IgD-negative memory B cell (primary cell): ENCODE data around the gene FOXI3. TPM values are rescaled to one million over a fixed set of nuclear protein-coding genes. Genes with fewer than 3 reads are reported as not detected.

Experiments
- H3K27ac Mint-ChIP-seq, 3 donors: one replicate each; pipeline ENCODE4 v1.8.0; 2020 to 2022; ENCODE audit warnings: mild to moderate bottlenecking in 3 of 3, mixed read lengths in 3 of 3, moderate library complexity in 1 of 3
- H3K27me3 Mint-ChIP-seq: one replicate; pipeline ENCODE4 v1.8.0; 2021; ENCODE audit warnings: mixed read lengths
- H3K36me3 Mint-ChIP-seq: one replicate; pipeline ENCODE4 v1.8.0; 2020; ENCODE audit warnings: mild to moderate bottlenecking, mixed read lengths
- H3K4me1 Mint-ChIP-seq, 3 donors: one replicate each; pipeline ENCODE4 v1.8.0; 2020 to 2022; ENCODE audit warnings: mixed read lengths in 3 of 3, mild to moderate bottlenecking in 1 of 3
- H3K4me3 Mint-ChIP-seq, 4 donors: one replicate each; pipeline ENCODE4 v1.8.0; 2020 to 2022; ENCODE audit warnings: mild to moderate bottlenecking in 4 of 4, mixed read lengths in 4 of 4, moderate library complexity in 3 of 4
- H3K9me3 Mint-ChIP-seq, 3 donors: one replicate each; pipeline ENCODE4 v1.8.0; 2020 to 2021; ENCODE audit warnings: mixed read lengths in 3 of 3, mild to moderate bottlenecking in 1 of 3
- polyA plus RNA-seq: library from polyadenylated mRNA; unstranded; fragments of 300-500 nt; fragmentation: Illumina TruSeq; gene quantifications from one replicate; pipeline ENCODE4 v1.2.3, GENCODE V29; 2021

The FOXI3 gene
- not detected for polyA plus RNA-seq

DNA sequence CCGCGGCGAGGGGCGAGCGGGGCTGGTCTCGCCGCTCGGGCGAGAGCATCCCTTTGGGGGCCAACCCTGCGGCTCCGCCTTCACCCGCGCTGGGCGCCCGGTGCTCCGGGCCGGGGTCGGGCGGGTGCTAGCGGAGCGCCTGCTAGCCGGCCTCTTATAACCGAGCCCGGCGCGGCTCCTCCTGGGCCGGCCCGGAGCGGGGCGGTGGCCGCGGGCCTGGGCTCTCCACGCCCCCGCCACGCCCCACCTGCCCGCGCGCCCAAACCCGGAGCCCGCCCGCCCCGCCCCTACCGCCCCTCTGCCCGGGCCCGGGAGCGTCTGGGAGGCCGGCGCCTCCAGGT lies at the start of gene FOXI3:
TSS of gene FOXI3 (minus strand) at position 129 of the 341 bp plus-strand sequence. CDS start 158 bp downstream, outside the sequence.
- peaks cover 0 to 3% (median 0%) of the 10 kb centered on the region in 3 donors for H3K9me3 Mint-ChIP-seq
- H3K36me3 Mint-ChIP-seq = no peaks in the 10 kb centered on the region
- peaks cover 0 to 7% (median 7%) of the 10 kb centered on the region in 3 donors for H3K4me1 Mint-ChIP-seq
- peaks cover 41% of the 10 kb centered on the region for H3K27me3 Mint-ChIP-seq
- peak within 1 kb of the TSS; percentile 77 to 95 (median 90) for H3K4me3 Mint-ChIP-seq
- peak within 1 kb of the TSS in 2 of 3 donors; percentile 41 to 42 for H3K27ac Mint-ChIP-seq

DNA sequence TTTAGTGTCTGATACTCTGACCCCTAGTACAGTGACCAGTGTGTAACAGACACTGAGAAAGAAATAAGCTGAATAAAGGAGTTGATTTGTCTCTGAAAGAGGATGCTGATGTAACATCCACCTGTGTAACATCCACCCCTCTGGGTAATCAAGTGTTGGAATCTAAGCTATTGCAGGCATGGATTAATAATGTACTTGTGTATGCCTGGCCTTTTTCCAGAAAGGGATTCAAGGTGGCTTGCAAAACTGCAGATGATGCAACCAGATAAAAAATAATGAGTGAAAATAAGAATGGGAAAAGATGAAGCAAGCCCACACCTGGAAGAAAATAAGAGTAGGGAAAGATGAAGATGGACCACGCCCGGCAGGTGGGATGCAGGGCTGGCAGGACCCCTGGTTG lies 48.2 kb upstream of the FOXI3 start:
- H3K4me3 Mint-ChIP-seq = no peak overlapping the region
- peaks cover 6% of the 10 kb centered on the region for H3K36me3 Mint-ChIP-seq
- no peaks in the 10 kb centered on the region for H3K4me1 Mint-ChIP-seq
- peaks cover 7% of the 10 kb centered on the region for H3K27me3 Mint-ChIP-seq
- peaks cover 2 to 6% (median 5%) of the 10 kb centered on the region in 3 donors for H3K9me3 Mint-ChIP-seq
- no peak overlapping the region for H3K27ac Mint-ChIP-seq

DNA sequence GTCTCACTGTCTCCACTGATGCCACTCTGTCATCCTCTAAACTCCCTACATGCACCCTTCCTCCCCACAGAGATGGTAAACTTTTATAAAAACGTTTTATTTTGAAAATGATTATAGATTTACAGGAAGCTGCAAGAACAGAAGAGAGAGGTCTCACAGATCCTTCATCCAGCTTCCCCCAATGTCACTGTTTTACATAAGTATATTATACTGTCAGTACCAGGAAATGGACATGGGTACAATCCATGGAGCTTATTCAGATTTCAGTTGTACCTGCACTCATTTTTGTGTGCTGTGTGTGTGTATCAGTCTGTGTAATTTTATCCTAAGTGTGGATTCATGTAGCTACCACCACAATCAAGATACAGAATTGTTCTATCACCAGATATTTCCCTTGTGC lies 46.7 kb upstream of the FOXI3 start:
- no peaks in the 10 kb centered on the region for H3K4me1 Mint-ChIP-seq
- no peak overlapping the region for H3K4me3 Mint-ChIP-seq
- peaks cover 11% of the 10 kb centered on the region for H3K27me3 Mint-ChIP-seq
- H3K36me3 Mint-ChIP-seq = peaks cover 6% of the 10 kb centered on the region
- H3K9me3 Mint-ChIP-seq = peaks cover 2 to 6% (median 5%) of the 10 kb centered on the region in 3 donors
- H3K27ac Mint-ChIP-seq = no peak overlapping the region

DNA sequence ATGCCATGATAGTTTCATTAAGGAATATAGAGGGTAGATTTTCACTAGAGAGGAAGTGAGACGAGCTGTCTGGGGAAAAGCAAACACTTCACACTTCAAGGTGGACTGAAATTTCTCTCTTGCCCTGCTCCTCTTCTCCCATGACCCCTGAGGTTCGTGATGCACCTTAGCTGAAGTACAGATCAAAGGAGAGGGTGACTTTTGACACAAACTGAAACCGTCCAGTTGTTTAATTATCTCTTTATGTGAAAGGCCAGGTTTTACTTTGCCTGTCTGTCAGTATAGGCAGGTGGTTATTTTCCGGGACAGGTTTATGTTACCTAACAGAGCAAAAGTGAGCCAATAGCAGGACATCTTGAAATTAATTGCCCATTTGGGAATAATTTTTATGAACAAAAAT lies 41.0 kb upstream of the FOXI3 start:
- Mint-ChIP-seq H3K27ac (no peak overlapping the region), H3K9me3 (no peaks in the 10 kb centered on the region), H3K4me1 (no peaks in the 10 kb centered on the region), H3K4me3 (no peak overlapping the region), H3K36me3 (peaks cover 2% of the 10 kb centered on the region), H3K27me3 (peaks cover 10% of the 10 kb centered on the region)

DNA sequence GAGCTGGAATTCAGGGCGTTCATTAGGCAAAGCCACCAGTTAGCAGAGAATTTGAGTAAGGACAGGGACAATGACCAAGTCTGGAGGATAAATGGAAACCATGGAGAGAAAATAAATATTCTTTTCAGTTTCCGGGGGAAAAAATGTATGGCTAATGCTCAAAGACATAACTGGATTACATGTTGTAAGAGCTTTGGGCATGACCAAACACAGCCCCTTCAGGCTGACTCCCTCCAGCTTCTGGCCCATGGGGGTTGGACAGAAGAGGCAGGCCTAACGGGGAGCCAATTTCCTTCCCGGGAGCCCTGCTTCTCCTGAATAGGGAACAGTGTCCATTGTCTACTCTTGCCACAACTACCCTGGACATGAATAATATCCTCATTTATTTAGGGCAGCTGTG lies 39.5 kb upstream of the FOXI3 start:
- no peak overlapping the region for H3K4me3 Mint-ChIP-seq
- peaks cover 10% of the 10 kb centered on the region for H3K27me3 Mint-ChIP-seq
- no peak overlapping the region for H3K27ac Mint-ChIP-seq
- peaks cover 2% of the 10 kb centered on the region for H3K36me3 Mint-ChIP-seq
- H3K9me3 Mint-ChIP-seq = no peaks in the 10 kb centered on the region
- no peaks in the 10 kb centered on the region for H3K4me1 Mint-ChIP-seq

DNA sequence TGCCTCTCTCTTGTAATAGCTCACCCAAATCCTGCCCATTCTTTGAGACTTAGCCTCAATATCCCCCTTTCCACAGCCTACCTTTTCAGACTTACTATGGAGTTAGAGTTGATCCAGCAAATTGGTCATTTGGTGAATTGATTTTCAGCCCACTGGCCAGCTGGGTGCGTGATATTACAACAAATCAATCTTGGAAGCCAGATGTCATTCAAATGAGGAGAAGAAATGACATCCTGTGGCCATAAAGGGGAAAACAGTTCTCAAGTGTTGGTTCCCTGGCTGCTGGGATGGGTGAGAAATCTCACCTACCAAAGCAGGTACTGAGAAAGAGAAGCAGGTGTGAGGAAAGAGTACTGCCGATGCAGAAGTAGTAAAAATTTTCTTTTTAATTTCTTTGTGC lies 36.7 kb upstream of the FOXI3 start:
- H3K27me3 Mint-ChIP-seq = peaks cover 4% of the 10 kb centered on the region
- no peaks in the 10 kb centered on the region for H3K4me1 Mint-ChIP-seq

DNA sequence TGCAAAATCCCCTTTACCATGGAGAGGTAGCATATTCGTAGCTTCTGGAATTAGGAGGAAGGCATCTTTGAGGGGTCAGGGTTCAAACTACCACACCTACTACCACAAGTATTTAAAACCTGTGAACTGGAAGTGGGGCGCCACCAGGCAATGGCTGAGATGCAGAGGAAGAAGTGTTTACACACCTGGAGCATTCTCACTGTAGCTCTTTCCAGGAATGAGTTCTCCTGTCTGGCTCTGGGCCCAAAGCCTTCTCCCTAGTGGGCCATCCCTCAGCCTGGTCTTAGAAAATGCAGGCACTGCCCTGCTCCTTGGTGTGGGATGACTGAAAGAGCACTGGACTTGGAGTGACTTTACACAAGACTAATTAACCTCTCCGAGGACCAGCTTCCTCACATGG lies 30.7 kb upstream of the FOXI3 start:
- Mint-ChIP-seq H3K36me3 (no peaks in the 10 kb centered on the region), H3K4me3 (no peak overlapping the region), H3K4me1 (no peaks in the 10 kb centered on the region), H3K27me3 (peaks cover 1% of the 10 kb centered on the region), H3K27ac (no peak overlapping the region), H3K9me3 (no peaks in the 10 kb centered on the region)

More for the DNA sequence above, 36.7 kb upstream of the FOXI3 start:
- H3K9me3 Mint-ChIP-seq = no peaks in the 10 kb centered on the region
- no peak overlapping the region for H3K4me3 Mint-ChIP-seq
- H3K27ac Mint-ChIP-seq = no peak overlapping the region
- H3K36me3 Mint-ChIP-seq = peaks cover 2% of the 10 kb centered on the region

DNA sequence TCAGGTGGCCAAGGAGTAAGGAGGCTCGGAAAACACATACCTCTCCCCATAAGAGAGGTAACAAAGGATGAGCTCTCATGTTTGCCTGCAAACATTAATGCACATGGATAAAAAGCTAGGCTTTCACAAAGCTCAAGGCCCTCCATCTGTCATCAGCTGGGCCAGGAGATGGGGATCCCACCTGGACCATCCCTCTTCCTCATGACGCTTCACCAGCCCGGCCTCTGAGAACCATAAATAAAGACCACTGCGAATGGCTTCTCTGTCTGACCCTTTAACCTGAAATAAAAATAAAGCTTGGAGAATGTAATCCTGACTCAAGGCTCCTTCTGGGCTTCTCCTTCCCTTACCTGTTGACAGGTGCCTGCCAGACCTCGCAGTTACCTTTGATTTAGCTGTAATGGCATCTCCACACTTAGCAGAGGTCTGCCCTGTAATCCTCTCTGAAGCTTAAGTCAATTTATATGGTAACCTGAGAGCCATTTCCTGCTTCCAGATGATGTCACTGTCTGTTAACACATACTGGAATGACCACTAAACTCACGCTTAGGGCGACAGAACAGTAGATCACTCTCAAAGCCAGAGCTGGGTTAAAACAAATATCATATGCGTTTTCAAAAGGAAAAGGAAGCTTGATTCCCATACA lies 29.3 kb upstream of the FOXI3 start:
- Mint-ChIP-seq H3K27me3 (peaks cover 1% of the 10 kb centered on the region), H3K27ac (no peak overlapping the region), H3K36me3 (no peaks in the 10 kb centered on the region), H3K9me3 (no peaks in the 10 kb centered on the region), H3K4me3 (no peak overlapping the region), H3K4me1 (no peaks in the 10 kb centered on the region)

DNA sequence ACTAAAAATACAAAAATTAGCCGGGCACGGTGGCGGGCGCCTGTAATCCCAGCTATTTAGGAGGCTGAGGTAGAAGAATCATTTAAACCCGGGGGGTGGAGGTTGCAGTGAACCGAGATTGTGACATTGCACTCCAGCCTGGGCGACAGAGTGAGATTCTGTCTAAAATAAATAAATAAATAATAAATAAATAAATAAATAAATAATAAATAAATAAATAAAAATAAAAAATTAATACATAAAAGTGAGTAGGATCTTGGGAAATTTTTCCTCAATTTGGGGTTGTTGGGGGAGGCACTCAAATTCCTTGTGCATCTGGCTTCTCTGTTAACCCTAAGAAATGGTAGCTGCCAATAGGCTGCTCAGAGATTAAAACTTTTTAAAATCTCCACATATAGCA lies 20.3 kb upstream of the FOXI3 start:
- peaks cover 0 to 2% (median 2%) of the 10 kb centered on the region in 3 donors for H3K9me3 Mint-ChIP-seq
- no peak overlapping the region for H3K27ac Mint-ChIP-seq
- H3K27me3 Mint-ChIP-seq = peaks cover 5% of the 10 kb centered on the region
- H3K4me1 Mint-ChIP-seq = no peaks in the 10 kb centered on the region
- no peak overlapping the region for H3K4me3 Mint-ChIP-seq
- no peaks in the 10 kb centered on the region for H3K36me3 Mint-ChIP-seq

DNA sequence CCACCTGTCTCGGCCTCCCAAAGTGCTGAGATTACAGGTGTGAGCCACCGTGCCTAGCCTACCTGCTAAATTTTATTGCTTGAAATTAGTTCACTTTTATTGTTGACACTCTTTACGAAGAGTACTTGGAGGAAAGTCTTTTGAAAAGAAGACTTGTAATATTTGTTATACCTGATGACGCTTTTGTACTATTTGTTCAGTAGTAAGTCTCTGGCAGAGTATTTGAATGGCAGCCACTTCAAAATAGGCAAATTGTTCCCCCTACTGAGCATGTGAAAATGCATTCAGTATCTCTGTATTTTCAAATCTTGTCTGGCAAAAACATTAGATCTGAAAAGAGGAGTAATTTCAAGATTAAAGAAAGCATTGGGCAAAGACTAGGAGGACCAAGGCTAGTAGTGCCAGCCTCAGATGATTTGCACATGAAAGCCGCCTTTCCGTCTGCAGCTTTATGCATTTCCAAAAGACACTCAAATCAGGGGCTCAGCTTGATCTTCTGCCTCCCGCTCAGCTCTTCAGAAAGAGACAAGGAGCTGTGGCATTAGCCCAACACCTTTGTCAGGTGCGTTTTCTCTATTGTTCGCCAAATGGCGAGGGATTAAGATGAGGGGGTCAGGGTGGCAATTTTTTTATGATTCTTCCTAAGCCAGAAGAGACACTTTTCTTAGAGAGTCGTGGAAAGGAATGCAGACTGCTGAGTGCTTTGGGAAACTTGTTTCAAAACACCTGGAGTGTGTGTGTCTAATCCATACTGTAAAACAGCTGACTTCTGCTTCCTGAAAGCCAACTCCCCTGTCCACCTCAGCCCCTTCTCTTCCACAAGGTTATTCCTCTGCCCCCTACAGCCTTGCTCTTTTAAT lies 18.8 kb upstream of the FOXI3 start:
- Mint-ChIP-seq H3K9me3 (peaks cover 0 to 2% (median 2%) of the 10 kb centered on the region in 3 donors), H3K4me1 (no peaks in the 10 kb centered on the region), H3K27me3 (peaks cover 5% of the 10 kb centered on the region), H3K27ac (no peak overlapping the region), H3K36me3 (no peaks in the 10 kb centered on the region), H3K4me3 (no peak overlapping the region)

DNA sequence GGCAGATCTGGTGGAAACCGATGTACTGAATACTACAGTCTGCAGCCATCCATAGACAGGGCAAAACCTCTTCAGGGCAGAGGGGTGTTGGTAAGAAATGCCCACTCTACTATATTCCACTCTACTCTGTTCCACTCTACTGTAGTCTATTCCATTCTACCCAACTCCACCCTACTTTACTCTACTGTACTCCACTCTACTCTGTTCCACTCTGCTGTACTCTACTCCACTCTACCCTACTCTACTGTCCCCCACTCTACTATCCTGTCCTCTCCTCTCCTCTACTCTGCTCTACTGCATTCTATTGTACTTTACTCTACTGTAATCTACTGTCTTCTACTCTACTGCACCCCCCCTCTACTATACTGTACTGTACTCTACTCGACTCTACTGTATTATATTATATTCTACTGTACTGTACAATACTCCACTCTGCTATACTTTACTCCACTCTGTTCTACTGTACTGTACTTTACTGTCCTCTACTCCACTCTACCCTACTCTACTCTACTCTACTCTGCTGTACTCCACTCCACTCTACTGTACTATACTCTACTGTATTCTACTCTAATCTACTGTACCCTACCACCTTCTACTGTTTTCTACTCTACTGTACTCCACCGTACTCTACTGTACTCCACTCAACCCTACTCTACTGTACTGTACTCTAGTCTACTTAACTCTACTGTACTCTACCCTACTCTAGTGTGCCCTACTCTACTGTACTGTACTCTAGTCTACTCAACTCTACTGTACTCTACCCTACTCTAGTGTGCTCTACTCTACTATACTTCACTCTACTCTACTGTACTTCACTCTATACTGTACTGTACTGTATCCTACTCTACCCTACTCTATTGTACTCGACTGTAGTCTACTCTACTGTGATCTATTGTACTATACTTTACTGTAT lies 17.0 kb upstream of the FOXI3 start:
- Mint-ChIP-seq H3K4me3 (no peak overlapping the region), H3K9me3 (peaks cover 0 to 2% (median 0%) of the 10 kb centered on the region in 3 donors), H3K27ac (no peak overlapping the region), H3K4me1 (no peaks in the 10 kb centered on the region), H3K36me3 (no peaks in the 10 kb centered on the region), H3K27me3 (peaks cover 3% of the 10 kb centered on the region)

DNA sequence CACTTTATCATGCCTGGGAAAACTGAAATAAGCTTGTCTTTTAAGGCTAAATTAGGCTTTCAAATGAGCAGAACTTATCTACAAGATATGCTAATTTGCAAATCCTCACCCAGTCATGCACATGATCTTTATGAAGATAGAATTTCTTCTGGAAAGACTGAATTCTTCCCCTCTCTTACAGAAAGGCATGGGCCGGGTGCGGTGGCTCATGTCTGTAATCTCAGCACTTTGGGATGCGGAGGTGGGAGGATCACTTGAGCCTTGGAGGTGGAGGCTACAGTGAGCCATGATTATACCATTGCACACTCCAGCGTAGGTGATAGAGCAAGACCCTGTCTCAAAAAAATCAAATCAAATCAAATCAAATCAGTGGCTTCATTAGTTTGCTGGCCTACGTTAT lies 11.7 kb upstream of the FOXI3 start:
- H3K36me3 Mint-ChIP-seq = no peaks in the 10 kb centered on the region
- no peak overlapping the region for H3K4me3 Mint-ChIP-seq
- H3K4me1 Mint-ChIP-seq = no peaks in the 10 kb centered on the region
- H3K27me3 Mint-ChIP-seq = peaks cover under 1% of the 10 kb centered on the region
- no peak overlapping the region for H3K27ac Mint-ChIP-seq
- H3K9me3 Mint-ChIP-seq = no peaks in the 10 kb centered on the region

DNA sequence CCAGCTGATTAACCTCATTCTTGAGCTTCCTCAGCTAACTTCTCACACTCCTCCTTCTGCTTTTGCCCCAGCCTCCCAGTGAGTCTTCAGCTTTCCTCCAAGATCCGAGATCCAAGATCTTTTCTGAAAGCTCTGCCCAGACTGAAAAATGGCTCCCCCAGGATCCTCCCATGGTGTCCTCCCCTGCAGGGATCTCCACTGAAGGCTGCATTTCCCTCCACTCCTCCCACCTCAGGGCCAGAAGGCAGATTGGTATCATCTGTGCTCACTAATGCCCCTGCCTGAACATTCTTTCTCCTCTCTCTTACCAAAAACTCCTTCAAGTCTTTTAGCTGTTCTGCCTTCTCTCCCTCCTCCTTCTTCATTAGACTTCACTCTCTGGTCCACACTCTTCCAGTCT lies 6.1 kb upstream of the FOXI3 start:
- H3K9me3 Mint-ChIP-seq = no peaks in the 10 kb centered on the region
- H3K36me3 Mint-ChIP-seq = no peaks in the 10 kb centered on the region
- H3K27me3 Mint-ChIP-seq = peaks cover 20% of the 10 kb centered on the region
- no peaks in the 10 kb centered on the region for H3K4me1 Mint-ChIP-seq
- H3K27ac Mint-ChIP-seq = no peak overlapping the region
- H3K4me3 Mint-ChIP-seq = no peak overlapping the region

DNA sequence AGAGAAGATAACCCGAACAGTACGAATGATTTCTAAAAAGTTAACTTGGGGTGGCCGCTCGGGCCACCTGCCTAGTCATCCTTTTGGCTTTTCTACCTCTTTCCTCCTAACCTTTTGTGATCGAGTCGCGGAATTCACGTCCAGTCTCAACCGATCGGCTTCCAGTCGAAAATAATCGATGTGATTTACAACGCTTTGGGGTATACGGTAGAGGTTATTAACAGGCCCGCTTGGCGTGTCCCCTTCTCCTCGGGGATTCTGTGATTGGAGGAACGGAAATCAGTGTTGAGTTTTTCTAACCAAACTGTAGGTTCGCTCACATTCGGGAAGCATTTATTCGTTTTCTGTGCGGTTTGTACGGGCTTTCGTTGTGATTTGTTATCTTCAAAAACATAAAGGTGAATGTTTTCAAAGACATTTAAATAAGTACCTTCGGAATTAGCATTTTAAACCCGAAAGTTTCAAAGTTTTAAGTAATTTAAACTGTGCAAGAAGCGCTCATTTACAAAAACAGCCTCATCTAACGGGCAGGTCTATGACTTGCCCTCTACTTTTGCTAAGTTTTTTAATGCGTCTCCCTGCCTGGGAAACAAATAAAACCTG lies 588 bp upstream of the FOXI3 start:
- H3K4me1 Mint-ChIP-seq = peaks cover 0 to 7% (median 7%) of the 10 kb centered on the region in 3 donors
- H3K4me3 Mint-ChIP-seq = peak overlapping the region; percentile 75 to 95 (median 81)
- peaks cover 43% of the 10 kb centered on the region for H3K27me3 Mint-ChIP-seq
- peaks cover 0 to 3% (median 0%) of the 10 kb centered on the region in 3 donors for H3K9me3 Mint-ChIP-seq
- peak overlapping the region in 2 of 3 donors; percentile 41 to 42 for H3K27ac Mint-ChIP-seq
- H3K36me3 Mint-ChIP-seq = no peaks in the 10 kb centered on the region
